AG09309 (cell line): ENCODE measurements around the gene DYNLRB2.

Source experiments
- DNase-seq: peaks from one replicate; pipeline ENCODE4 v3.0.0-alpha.2; 2010; ENCODE audit warnings: low read depth
- H3K4me3 ChIP-seq: 2 replicates; pipeline ENCODE4 v1.5.1; 2011; ENCODE audit warnings: mild to moderate bottlenecking, low read depth, low read length, moderate library complexity; ENCODE audit not compliant: control insufficient read depth
- CTCF ChIP-seq: IDR thresholded peaks from 2 replicates; pipeline ENCODE4 v1.5.1; 2011; ENCODE audit warnings: mild to moderate bottlenecking, low read depth, low read length, inconsistent platforms; ENCODE audit not compliant: insufficient read depth, control insufficient read depth; ENCODE audit errors: missing control alignments

Gene DYNLRB2

GRCh38 chr16:80587071-80587470, 46.3 kb downstream of the DYNLRB2 start:
- DNase-seq = no peak
- no peak overlapping the region for H3K4me3 ChIP-seq
- TF ChIP-seq CTCF = no peak

DNA sequence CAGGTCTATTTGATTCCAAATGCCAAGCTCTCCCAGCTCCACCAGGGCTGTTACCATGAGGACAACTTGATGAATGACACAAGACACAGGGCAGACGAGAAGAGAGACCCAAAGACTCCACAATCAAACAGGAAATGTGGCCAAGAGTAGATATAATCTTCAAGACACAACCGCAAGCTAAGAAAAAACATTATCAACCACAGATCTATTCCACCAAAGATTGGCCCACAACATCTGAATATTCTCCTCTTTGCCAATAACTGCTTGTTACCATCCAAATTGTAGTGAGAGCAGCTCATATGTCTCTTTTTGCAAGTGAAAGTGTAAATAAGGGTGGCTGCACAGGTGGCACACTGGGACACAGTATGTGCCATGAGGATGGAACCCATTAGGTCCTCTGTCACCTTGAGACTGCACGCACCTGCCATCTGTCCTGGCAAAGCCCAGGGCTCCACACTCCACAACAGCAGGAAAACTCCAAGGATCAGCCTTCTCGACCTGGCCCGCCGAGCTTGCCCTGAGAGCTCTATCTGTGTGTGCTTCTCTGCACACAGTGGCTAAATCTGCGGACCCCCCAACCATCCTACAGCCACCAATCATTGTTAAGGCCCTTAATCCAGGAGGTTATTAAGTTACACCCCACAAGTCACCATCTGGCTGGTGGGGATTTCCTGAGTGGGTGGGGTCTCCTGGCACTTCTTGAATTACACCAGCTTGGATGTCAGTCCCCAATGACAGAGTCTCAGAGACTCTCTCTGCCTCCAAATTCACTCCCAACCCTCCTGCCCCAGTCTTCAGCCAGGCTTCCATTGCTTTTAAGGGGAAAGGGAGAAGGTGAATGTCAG, 50.5 kb downstream of the DYNLRB2 start:
- no peak for TF ChIP-seq CTCF
- no peak for DNase-seq
- no peak overlapping the region for H3K4me3 ChIP-seq

GRCh38 chr16:80592273-80592672, 51.5 kb downstream of the DYNLRB2 start:
- no peak overlapping the region for H3K4me3 ChIP-seq
- DNase-seq = no peak
- TF ChIP-seq CTCF = no peak

DNA sequence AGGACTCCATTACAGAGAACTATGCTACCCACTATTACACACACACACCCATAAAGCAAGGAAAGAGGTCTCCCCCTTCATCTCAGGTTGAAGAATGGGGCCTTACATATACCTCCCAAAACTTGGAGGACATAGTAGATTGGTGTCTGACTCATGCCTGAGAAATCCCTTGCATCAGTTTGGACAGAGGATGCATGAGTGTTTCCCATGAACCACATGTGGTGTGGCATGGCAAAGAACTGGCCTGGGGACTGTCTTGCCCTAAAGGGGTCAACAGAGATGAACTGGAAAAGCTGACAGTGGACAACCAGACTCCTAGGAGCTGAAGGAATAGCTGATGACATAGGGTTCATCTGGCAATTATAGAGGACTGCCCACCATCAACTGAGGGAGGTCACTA, 54.0 kb downstream of the DYNLRB2 start:
- no peak for DNase-seq

GRCh38 chr16:80596507-80597207, 55.9 kb downstream of the DYNLRB2 start:
- DNase-seq = no peak

More for the DNA sequence above, 54.0 kb downstream of the DYNLRB2 start:
- TF ChIP-seq CTCF = no peak
- no peak overlapping the region for H3K4me3 ChIP-seq

GRCh38 chr16:80599466-80599865, 58.7 kb downstream of the DYNLRB2 start:
- no peak overlapping the region for H3K4me3 ChIP-seq
- TF ChIP-seq CTCF = no peak
- no peak for DNase-seq

More at GRCh38 chr16:80596507-80597207, 55.9 kb downstream of the DYNLRB2 start:
- no peak overlapping the region for H3K4me3 ChIP-seq
- TF ChIP-seq CTCF = no peak
